NCI-H2196 treated with DMSO at 0.1 percent for 48 hours (cell line): Measurements from ENCODE around the gene WDCP.
"Not testable (repeated sequence)": the region's sequence is repeated elsewhere in the genome, so short reads cannot be mapped to it uniquely, and the experiment has no call there.

ENCODE experiments used
- DNase-seq: peaks from one replicate; lab custom pipeline; 2025; ENCODE audit not compliant: unreplicated experiment; lab: John Stamatoyannopoulos, UW

The WDCP gene

GRCh38 chr2:24072259-24072658 is 25.1 kb upstream of the WDCP start:
- no peak for DNase-seq

- DNase-seq, result no peak
Measured at GRCh38 chr2:24065341-24065740, 18.1 kb upstream of the WDCP start.

GRCh38 chr2:24058564-24059271 is 11.5 kb upstream of the WDCP start:
- DNase-seq, result no peak

GRCh38 chr2:24055750-24056149 is 8.6 kb upstream of the WDCP start:
- no peak for DNase-seq

- DNase-seq, result no peak
Measured at GRCh38 chr2:24054366-24055010, 7.3 kb upstream of the WDCP start.

GRCh38 chr2:24052951-24053350 is 5.8 kb upstream of the WDCP start:
- no peak for DNase-seq

- DNase-seq, result no peak
Measured at GRCh38 chr2:24051833-24052232, 4.6 kb upstream of the WDCP start.

- no peak for DNase-seq
Measured at GRCh38 chr2:24050041-24050979, 3.1 kb upstream of the WDCP start.

- peak; percentile 26 for DNase-seq
Measured at GRCh38 chr2:24049485-24050021, 2.4 kb upstream of the WDCP start, which contains the start of gene FKBP1B. Gene FKBP1B, plus strand, starts transcription at chr2:24049741. Its CDS starts 109 bp downstream, at chr2:24049850.

- no peak for DNase-seq
Measured at GRCh38 chr2:24048769-24049484, 1.7 kb upstream of the WDCP start.

GRCh38 chr2:24047703-24048033 is 477 bp upstream of the WDCP start:
- DNase-seq, result no peak

GRCh38 chr2:24046599-24046929 is 627 bp downstream of the WDCP start:
- no peak for DNase-seq

GRCh38 chr2:24045511-24046508 is 1.4 kb downstream of the WDCP start:
- DNase-seq, result no peak

GRCh38 chr2:24043133-24043532 is 4.1 kb downstream of the WDCP start:
- not testable (repeated sequence) for DNase-seq

- DNase-seq, result no peak
Measured at GRCh38 chr2:24040511-24040910, 6.7 kb downstream of the WDCP start.

GRCh38 chr2:24038786-24039499 is 8.2 kb downstream of the WDCP start:
- no peak for DNase-seq

- no peak for DNase-seq
Measured at GRCh38 chr2:24026233-24026632, 21.0 kb downstream of the WDCP start.

GRCh38 chr2:24024996-24025663 is 22.1 kb downstream of the WDCP start:
- DNase-seq, result no peak

- no peak for DNase-seq
Measured at GRCh38 chr2:24024018-24024417, 23.2 kb downstream of the WDCP start.
